ENCODE measurements around the gene PHACTR3.

GRCh38 chr20:59800309-59800708, 196.0 kb downstream of the PHACTR3 start:
- TF ChIP-seq CTCF (optimal IDR thresholded peaks at IDR 0.05 in 1 of 3, IDR thresholded peaks at IDR 0.05 in 1 of 3, conservative IDR thresholded peaks at IDR 0.05 in 1 of 3; ENCODE audit: extremely low read depth in 1 of 3, insufficient read depth in 2 of 3, low read length in 3 of 3) (no peak), EZH2 (IDR thresholded peaks at IDR 0.05; ENCODE audit: low read length) (no peak)
